Keratinocyte (primary cell): ENCODE measurements around the gene ABCC3. TPM values are rescaled to one million over a fixed set of nuclear protein-coding genes. Genes with fewer than 3 reads are reported as not detected.

Source experiments
- DNase-seq: peaks from one replicate; pipeline ENCODE4 v3.0.0-alpha.2; 2011; ENCODE audit warnings: low read depth, missing footprints, low spot score
- FAIRE-seq: peaks from 2 replicates; lab custom pipeline; 2011; peaks lifted over from hg19 to GRCh38; lab: Jason Lieb, UNC
- H2AFZ ChIP-seq: 2 replicates; pipeline ENCODE4 v1.6.0; 2012; ENCODE audit warnings: low read length, control low read depth, inconsistent platforms; ENCODE audit not compliant: control insufficient read depth
- H3K27ac ChIP-seq: 2 replicates; pipeline ENCODE4 v1.5.1; 2011; ENCODE audit warnings: low read length; ENCODE audit not compliant: control insufficient read depth, insufficient read depth
- H3K27me3 ChIP-seq: 3 replicates; pipeline ENCODE4 v1.6.0; 2011; ENCODE audit warnings: low read length; ENCODE audit not compliant: control insufficient read depth, insufficient read depth; ENCODE audit errors: extremely low read depth
- H3K36me3 ChIP-seq, 2 experiments: 2 replicates in 1 of 2; 3 replicates in 1 of 2; pipeline ENCODE4 v1.5.1; 2011; ENCODE audit warnings: low read length in 2 of 2, mild to moderate bottlenecking in 1 of 2; ENCODE audit not compliant: control insufficient read depth in 2 of 2, insufficient read depth in 2 of 2; ENCODE audit errors: extremely low read depth in 1 of 2
- H3K4me1 ChIP-seq: 3 replicates; pipeline ENCODE4 v1.5.1; 2011; ENCODE audit warnings: low read length; ENCODE audit not compliant: control insufficient read depth, insufficient read depth; ENCODE audit errors: extremely low read depth
- H3K4me2 ChIP-seq: 3 replicates; pipeline ENCODE4 v1.6.0; 2011; ENCODE audit warnings: low read depth, low read length; ENCODE audit not compliant: control insufficient read depth, insufficient read depth; ENCODE audit errors: extremely low read depth
- H3K4me3 ChIP-seq, 3 experiments: fragments of 200-600 bp in 1 of 3; sonication (generic) in 1 of 3; 2 replicates in 2 of 3; 3 replicates in 1 of 3; pipeline ENCODE4 v1.5.1; 2011 to 2016; ENCODE audit warnings: low read length in 3 of 3, mild to moderate bottlenecking in 3 of 3, control low read depth in 2 of 3, inconsistent platforms in 1 of 3, low read depth in 1 of 3, mixed read lengths in 1 of 3, mixed run types in 1 of 3, moderate library complexity in 1 of 3; ENCODE audit not compliant: control insufficient read depth in 2 of 3, insufficient read depth in 2 of 3; ENCODE audit errors: extremely low read depth in 1 of 3
- H3K79me2 ChIP-seq: 2 replicates; pipeline ENCODE4 v1.6.0; 2012; ENCODE audit warnings: low read length; ENCODE audit not compliant: control insufficient read depth, insufficient read depth
- H3K9ac ChIP-seq: 3 replicates; pipeline ENCODE4 v1.6.0; 2011; ENCODE audit warnings: low read length; ENCODE audit not compliant: control insufficient read depth, insufficient read depth; ENCODE audit errors: extremely low read depth
- H3K9me1 ChIP-seq: 3 replicates; pipeline ENCODE4 v1.6.0; 2011; ENCODE audit warnings: low read length; ENCODE audit not compliant: control insufficient read depth, insufficient read depth; ENCODE audit errors: extremely low read depth
- H3K9me3 ChIP-seq: 2 replicates; pipeline ENCODE4 v1.5.1; 2012; ENCODE audit warnings: low read depth, low read length; ENCODE audit not compliant: control insufficient read depth
- H4K20me1 ChIP-seq: 3 replicates; pipeline ENCODE4 v1.6.0; 2011; ENCODE audit warnings: low read length; ENCODE audit not compliant: control insufficient read depth, insufficient read depth; ENCODE audit errors: extremely low read depth
- EZH2 ChIP-seq: IDR thresholded peaks from one replicate; pipeline ENCODE4 v1.6.1; 2012; ENCODE audit warnings: inconsistent platforms, mild to moderate bottlenecking, low read length, moderate library complexity
- dilution Hi-C: fragments of 300-500 bp; cut with MboI; formaldehyde crosslinking; loops from one replicate; pipeline ENCODE4 v1.7.0; 2020; ENCODE audit warnings: low sequenced_read_pairs; ENCODE audit not compliant: extremely low pct_ligation_motif_present
- polyA plus RNA-seq, 5 experiments: library from polyadenylated mRNA; depleted of rRNA in 3 of 5; stranded (reverse) in 3 of 5; stranded (forward) in 1 of 5; unstranded in 1 of 5; fragments of >200 nt; gene quantifications; 1 replicate in 1 of 5; 2 replicates in 3 of 5; 3 replicates in 1 of 5; pipeline versions ENCODE4 v1.2.1 to v1.2.3, GENCODE V29; 2011 to 2012; ENCODE audit warnings: missing spikeins in 2 of 5, low read depth in 1 of 5, low replicate concordance in 1 of 5
- TF ChIP-seq, protein P1 (sequence below), 3 experiments: IDR thresholded peaks in 1 of 3; conservative IDR thresholded peaks in 1 of 3; optimal IDR thresholded peaks in 1 of 3; 2 replicates in 2 of 3; 3 replicates in 1 of 3; pipeline versions ENCODE3 to v1.5.1; 2011; ENCODE audit warnings: low read length in 3 of 3, mild to moderate bottlenecking in 3 of 3, moderate library complexity in 2 of 3, control low read depth in 1 of 3, inconsistent platforms in 1 of 3; ENCODE audit not compliant: insufficient read depth in 2 of 3; ENCODE audit errors: extremely low read depth in 1 of 3

The ABCC3 gene
- polyA plus RNA-seq, 1 donor (not counting 4 experiments of a cell fraction or from before 2014, with no cell fraction given) = 41.7 TPM

DNA sequence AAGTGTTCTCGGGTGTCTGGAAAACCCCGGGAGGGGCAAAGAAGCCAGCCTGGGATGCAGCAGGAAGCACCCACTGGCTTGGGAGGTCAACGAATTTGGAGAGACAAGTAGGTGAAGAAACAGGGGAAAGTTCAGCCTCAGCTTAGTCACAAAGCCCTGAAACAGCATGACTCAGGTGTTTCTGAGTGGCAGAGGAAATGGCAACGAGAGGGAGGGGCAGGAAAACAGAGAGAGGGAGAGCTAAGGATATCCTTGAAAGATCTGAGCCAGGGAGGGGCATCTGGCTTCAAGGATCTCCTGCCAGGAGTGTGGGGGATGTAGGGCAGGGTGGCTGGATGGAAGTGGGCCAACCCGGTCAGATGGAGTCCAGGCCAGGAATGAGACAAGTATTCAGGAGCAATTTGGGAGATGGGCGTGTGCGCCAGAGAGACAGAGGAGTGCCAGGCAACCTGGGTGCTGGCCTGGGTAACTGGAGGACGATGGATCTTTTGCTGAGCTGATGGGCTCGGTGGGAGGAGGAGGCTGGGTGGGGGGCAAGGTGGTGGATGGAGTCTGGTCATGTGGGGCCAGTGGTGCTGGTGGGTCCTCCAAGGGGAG, 27.2 kb downstream of the ABCC3 start:
- Histone ChIP-seq H3K9me1 (no peaks in the 10 kb centered on the region), H3K27ac (peak overlapping the region; percentile 76), H2AFZ (peak overlapping the region; percentile 57), H3K4me2 (peak overlapping the region; percentile 67), H3K9ac (peak overlapping the region; percentile 29), H4K20me1 (no peaks in the 10 kb centered on the region), H3K79me2 (no peaks in the 10 kb centered on the region), H3K27me3 (no peaks in the 10 kb centered on the region), H3K9me3 (no peaks in the 10 kb centered on the region), H3K36me3 (peaks cover 0 to 11% of the 10 kb centered on the region in 2 experiments), H3K4me1 (peaks cover 28% of the 10 kb centered on the region), H3K4me3 (no peak overlapping the region)
- dilution Hi-C loops = no loop called here
- peak; percentile 93 for FAIRE-seq
- peak; percentile 76 for DNase-seq
- no peak for TF ChIP-seq EZH2
- TF ChIP-seq, protein P1, sequence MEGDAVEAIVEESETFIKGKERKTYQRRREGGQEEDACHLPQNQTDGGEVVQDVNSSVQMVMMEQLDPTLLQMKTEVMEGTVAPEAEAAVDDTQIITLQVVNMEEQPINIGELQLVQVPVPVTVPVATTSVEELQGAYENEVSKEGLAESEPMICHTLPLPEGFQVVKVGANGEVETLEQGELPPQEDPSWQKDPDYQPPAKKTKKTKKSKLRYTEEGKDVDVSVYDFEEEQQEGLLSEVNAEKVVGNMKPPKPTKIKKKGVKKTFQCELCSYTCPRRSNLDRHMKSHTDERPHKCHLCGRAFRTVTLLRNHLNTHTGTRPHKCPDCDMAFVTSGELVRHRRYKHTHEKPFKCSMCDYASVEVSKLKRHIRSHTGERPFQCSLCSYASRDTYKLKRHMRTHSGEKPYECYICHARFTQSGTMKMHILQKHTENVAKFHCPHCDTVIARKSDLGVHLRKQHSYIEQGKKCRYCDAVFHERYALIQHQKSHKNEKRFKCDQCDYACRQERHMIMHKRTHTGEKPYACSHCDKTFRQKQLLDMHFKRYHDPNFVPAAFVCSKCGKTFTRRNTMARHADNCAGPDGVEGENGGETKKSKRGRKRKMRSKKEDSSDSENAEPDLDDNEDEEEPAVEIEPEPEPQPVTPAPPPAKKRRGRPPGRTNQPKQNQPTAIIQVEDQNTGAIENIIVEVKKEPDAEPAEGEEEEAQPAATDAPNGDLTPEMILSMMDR (optimal IDR thresholded peaks at IDR 0.05 in 1 of 3, IDR thresholded peaks at IDR 0.05 in 1 of 3, conservative IDR thresholded peaks at IDR 0.05 in 1 of 3; ENCODE audit: extremely low read depth in 1 of 3, insufficient read depth in 2 of 3, low read length in 3 of 3) = no peak

DNA sequence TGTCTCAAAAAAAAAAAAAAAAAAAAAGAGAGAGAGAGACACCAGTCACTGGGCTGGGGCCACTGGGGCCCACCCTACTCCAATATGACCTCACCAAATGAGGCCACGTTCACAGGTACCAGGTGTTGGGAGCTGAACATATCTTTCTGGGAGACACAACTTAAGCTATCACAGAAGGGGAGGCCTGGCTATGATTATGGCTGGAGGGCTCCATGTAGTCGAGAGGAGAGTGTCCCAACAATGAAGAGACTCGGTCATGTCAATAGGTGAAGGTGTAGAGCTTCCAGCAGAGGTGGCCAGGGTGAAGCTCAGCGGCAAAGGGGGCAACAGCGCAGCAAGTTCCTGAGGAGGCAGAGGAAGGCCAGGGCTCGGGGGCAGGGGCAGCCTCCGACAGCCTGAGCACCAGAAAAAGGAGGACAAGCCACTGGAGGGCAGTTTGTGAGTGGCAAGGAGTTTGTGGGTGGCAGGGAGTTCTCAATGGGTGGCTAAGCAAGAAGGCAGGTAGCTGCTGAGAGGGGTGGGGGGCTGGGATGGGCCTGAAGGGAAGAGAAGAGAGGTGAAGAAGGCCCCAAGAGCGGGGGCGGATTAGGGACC, 28.0 kb downstream of the ABCC3 start:
- no peak overlapping the region for H3K4me2 ChIP-seq
- no peaks in the 10 kb centered on the region for H3K9me1 ChIP-seq
- DNase-seq (no peak), FAIRE-seq (no peak)
- H3K4me3 ChIP-seq = no peak overlapping the region
- no peak overlapping the region for H3K27ac ChIP-seq
- no peak overlapping the region for H3K9ac ChIP-seq
- TF ChIP-seq, protein P1 (optimal IDR thresholded peaks at IDR 0.05 in 1 of 3, IDR thresholded peaks at IDR 0.05 in 1 of 3, conservative IDR thresholded peaks at IDR 0.05 in 1 of 3; ENCODE audit: extremely low read depth in 1 of 3, insufficient read depth in 2 of 3, low read length in 3 of 3) = no peak
- TF ChIP-seq EZH2 = no peak
- H3K9me3 ChIP-seq = no peaks in the 10 kb centered on the region
- H3K79me2 ChIP-seq = no peaks in the 10 kb centered on the region
- no peak overlapping the region for H2AFZ ChIP-seq
- H3K36me3 ChIP-seq = peaks cover 0 to 5% of the 10 kb centered on the region in 2 experiments
- H4K20me1 ChIP-seq = no peaks in the 10 kb centered on the region
- H3K27me3 ChIP-seq = no peaks in the 10 kb centered on the region
- dilution Hi-C loops = no loop called here
- peaks cover 30% of the 10 kb centered on the region for H3K4me1 ChIP-seq
